ENCODE results near the gene PPP2CA. TPM values are rescaled to one million over a fixed set of nuclear protein-coding genes. Genes with fewer than 3 reads are reported as not detected.

The PPP2CA gene
- total RNA-seq, 4 donors from 2014 or later = 30.4 to 198 (median 147) TPM

DNA sequence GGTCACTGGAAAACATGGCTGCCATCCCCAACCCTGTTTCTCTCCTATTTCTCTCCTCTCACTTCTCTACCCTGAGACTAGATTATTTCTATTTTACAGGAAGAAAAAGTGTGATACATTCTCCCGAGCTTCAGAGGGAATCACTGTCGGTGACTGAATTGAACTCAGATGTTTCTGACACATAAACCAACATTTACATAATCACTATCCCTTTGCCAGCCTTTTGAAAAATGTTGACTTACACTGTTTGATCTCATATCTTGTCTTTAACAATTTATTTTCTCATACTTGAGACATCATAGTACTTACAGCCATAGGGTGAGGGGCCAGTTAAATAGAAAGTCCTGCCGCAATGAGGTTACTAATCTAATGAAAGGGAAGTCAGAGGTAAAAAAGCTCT is 25.1 kb upstream of the PPP2CA start:
- H3K36me3 ChIP-seq = no peaks in the 10 kb centered on the region
- in situ Hi-C loops (cut with MboI; ENCODE audit: low pct_ligation_motif_present in 1 of 4, low pct_unique_long_range_greater_than_20kb in 1 of 4, low sequenced_read_pairs in 3 of 4) (no loop called here), intact Hi-C loops (cut with DNase I; ENCODE audit: low total_unique reads) (no loop called here)
- H3K27ac ChIP-seq = no peak overlapping the region
- no peaks in the 10 kb centered on the region for H3K27me3 ChIP-seq
- H3K4me3 ChIP-seq = no peak overlapping the region
- TF ChIP-seq, protein P1, sequence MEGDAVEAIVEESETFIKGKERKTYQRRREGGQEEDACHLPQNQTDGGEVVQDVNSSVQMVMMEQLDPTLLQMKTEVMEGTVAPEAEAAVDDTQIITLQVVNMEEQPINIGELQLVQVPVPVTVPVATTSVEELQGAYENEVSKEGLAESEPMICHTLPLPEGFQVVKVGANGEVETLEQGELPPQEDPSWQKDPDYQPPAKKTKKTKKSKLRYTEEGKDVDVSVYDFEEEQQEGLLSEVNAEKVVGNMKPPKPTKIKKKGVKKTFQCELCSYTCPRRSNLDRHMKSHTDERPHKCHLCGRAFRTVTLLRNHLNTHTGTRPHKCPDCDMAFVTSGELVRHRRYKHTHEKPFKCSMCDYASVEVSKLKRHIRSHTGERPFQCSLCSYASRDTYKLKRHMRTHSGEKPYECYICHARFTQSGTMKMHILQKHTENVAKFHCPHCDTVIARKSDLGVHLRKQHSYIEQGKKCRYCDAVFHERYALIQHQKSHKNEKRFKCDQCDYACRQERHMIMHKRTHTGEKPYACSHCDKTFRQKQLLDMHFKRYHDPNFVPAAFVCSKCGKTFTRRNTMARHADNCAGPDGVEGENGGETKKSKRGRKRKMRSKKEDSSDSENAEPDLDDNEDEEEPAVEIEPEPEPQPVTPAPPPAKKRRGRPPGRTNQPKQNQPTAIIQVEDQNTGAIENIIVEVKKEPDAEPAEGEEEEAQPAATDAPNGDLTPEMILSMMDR (IDR thresholded peaks at IDR 0.05) = no peak
- TF ChIP-seq POLR2A (IDR thresholded peaks at IDR 0.05) (no peak), POLR2AphosphoS5 (IDR thresholded peaks at IDR 0.05) (no peak), EP300 (IDR thresholded peaks at IDR 0.05; ENCODE audit: low read depth) (no peak)
- DNase-seq = no peak
- no peaks in the 10 kb centered on the region for H3K9me3 ChIP-seq
- 85 to 92% methylated on average over 3 of the region's 3 CpGs for whole genome bisulfite sequencing, 2 donors (ENCODE audit: low coverage in 1 of 2)
- H3K4me1 ChIP-seq = no peaks in the 10 kb centered on the region

DNA sequence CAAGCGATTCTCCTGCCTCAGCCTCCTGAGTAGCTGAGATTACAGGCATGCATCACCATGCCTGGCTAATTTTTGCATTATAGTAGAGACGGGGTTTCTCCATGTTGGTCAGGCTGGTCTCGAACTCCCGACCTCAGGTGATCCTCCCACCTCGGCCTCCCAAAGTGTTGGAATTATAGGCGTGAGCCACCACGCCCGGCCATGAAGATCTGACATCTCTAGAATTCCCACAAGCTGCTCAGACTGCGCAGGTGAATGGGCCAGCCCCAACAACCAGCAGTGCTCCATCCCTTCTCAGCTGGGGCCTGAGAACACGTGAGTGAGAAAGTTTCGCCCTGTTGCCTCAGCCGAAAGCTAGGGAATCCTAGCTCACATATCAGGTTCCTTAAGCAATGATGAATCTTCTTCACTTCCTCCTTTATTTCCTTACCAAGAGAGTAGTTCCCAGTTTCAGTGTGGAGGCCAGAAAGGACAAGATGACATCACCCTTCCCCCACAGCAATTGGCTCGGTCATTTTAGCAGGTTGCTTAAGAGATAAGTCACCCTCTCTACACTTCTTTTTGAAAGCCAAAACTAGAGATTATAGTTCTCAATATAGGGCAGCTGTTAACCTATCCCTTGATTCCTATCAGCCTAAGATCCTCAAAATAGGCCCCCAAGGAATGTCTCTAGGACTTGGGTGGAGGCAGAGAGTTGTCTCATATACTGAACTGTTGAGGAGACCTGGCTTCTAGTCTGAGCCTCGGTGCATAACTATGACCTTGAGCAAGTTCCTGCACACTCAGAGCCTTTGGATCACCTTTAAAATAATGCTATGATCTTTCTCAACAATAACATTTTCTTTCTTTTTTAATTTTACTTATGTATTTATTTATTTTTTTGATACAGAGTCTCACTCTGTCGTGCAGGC is 23.9 kb upstream of the PPP2CA start:
- TF ChIP-seq, protein P1 (IDR thresholded peaks at IDR 0.05) = no peak
- TF ChIP-seq POLR2A (IDR thresholded peaks at IDR 0.05) = no peak
- TF ChIP-seq EP300 (IDR thresholded peaks at IDR 0.05; ENCODE audit: low read depth) = no peak
- no peak for TF ChIP-seq POLR2AphosphoS5 (IDR thresholded peaks at IDR 0.05)
- WGBS, 2 donors (ENCODE audit: low coverage in 1 of 2) = 70 to 92% methylated on average over 2 to 15 of the region's 15 CpGs
- no peak overlapping the region for H3K4me3 ChIP-seq
- peaks cover 0 to 5% (median 0%) of the 10 kb centered on the region in 4 donors for H3K4me1 ChIP-seq
- no peaks in the 10 kb centered on the region for H3K27me3 ChIP-seq
- no peaks in the 10 kb centered on the region for H3K9me3 ChIP-seq
- H3K27ac ChIP-seq = no peak overlapping the region
- in situ Hi-C loops (cut with MboI; ENCODE audit: low pct_ligation_motif_present in 1 of 4, low pct_unique_long_range_greater_than_20kb in 1 of 4, low sequenced_read_pairs in 3 of 4) = no loop called here
- intact Hi-C loops (cut with DNase I; ENCODE audit: low total_unique reads) = no loop called here
- no peaks in the 10 kb centered on the region for H3K36me3 ChIP-seq
- DNase-seq = peak; percentile 10

DNA sequence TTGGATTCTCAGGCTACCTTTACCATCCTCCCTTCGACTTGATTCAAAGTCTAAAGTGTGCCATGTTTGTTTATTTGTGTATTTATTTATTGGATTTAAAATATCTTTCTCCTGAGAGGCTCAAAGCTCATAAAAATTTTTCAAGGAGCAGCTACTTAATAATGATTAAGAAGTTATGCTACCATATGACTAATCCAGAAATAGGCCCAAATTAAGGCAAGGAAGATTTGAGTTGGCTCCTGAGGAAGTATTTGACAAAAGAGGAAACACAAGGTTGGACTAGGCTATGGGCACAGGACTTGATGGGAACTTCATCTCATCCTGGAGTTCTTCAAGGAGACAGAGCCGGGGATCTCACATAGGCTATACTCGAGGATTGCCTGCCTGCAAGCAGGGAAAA is 22.4 kb upstream of the PPP2CA start:
- Histone ChIP-seq H3K4me1 (peaks cover 0 to 5% (median 0%) of the 10 kb centered on the region in 4 donors), H3K9me3 (no peaks in the 10 kb centered on the region), H3K36me3 (no peaks in the 10 kb centered on the region), H3K4me3 (no peak overlapping the region), H3K27ac (no peak overlapping the region), H3K27me3 (no peaks in the 10 kb centered on the region)
- 70 to 85% methylated on average over 3 of the region's 3 CpGs for WGBS, 2 donors (ENCODE audit: low coverage in 1 of 2)
- DNase-seq = no peak
- intact Hi-C loops (cut with DNase I; ENCODE audit: low total_unique reads) = no loop called here
- in situ Hi-C loops (cut with MboI; ENCODE audit: low pct_ligation_motif_present in 1 of 4, low pct_unique_long_range_greater_than_20kb in 1 of 4, low sequenced_read_pairs in 3 of 4) = no loop called here
- TF ChIP-seq, protein P1 (IDR thresholded peaks at IDR 0.05) = no peak
- TF ChIP-seq EP300 (IDR thresholded peaks at IDR 0.05; ENCODE audit: low read depth) (no peak), POLR2A (IDR thresholded peaks at IDR 0.05) (no peak), POLR2AphosphoS5 (IDR thresholded peaks at IDR 0.05) (no peak)

DNA sequence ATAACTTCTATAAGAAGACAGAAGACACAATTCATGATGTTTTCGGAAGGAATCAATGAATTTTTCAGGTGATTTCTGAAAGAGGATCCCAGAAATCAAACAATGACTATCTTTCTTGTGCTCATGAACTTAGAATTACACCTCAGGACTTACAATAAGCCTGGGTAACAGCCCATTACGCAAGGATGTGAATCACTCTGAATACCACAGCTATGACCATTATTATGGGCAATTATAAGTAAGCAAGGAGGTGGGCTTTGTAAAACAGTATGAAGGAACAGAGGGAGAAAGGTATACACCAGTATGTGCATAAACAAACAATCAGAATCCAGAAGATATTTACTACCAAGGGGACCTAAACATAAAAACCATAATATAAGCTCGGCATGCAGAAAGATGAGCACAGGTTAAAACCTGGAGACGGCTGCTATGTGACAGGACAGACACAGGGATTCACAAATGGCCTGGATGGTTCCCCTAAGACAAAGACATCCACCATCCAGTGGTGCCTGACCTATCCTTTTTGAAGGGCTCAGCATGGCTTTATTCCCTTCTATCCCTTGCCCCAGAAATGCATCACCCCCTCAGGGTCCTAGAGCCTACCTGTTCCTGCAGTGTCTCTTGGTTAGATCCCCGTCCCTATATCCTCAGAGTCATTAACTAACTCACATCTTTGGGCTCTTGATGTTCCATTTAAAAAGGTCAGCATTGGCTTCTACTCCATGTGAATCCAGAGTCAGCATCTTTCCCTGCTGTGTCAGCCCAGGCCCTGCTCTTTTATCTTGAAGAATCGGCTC is 21.8 kb upstream of the PPP2CA start:
- no peak for DNase-seq
- H3K9me3 ChIP-seq = no peaks in the 10 kb centered on the region
- H3K4me3 ChIP-seq = no peak overlapping the region
- WGBS, 2 donors (ENCODE audit: low coverage in 1 of 2) = 71 to 88% methylated on average over 5 to 6 of the region's 6 CpGs
- H3K27me3 ChIP-seq = no peaks in the 10 kb centered on the region
- intact Hi-C loops (cut with DNase I; ENCODE audit: low total_unique reads) (no loop called here), in situ Hi-C loops (cut with MboI; ENCODE audit: low pct_ligation_motif_present in 1 of 4, low pct_unique_long_range_greater_than_20kb in 1 of 4, low sequenced_read_pairs in 3 of 4) (no loop called here)
- H3K4me1 ChIP-seq = peaks cover 0 to 5% (median 0%) of the 10 kb centered on the region in 4 donors
- no peaks in the 10 kb centered on the region for H3K36me3 ChIP-seq
- H3K27ac ChIP-seq = no peak overlapping the region
- TF ChIP-seq, protein P1 (IDR thresholded peaks at IDR 0.05) = no peak
- TF ChIP-seq POLR2AphosphoS5 (IDR thresholded peaks at IDR 0.05) (no peak), POLR2A (IDR thresholded peaks at IDR 0.05) (no peak), EP300 (IDR thresholded peaks at IDR 0.05; ENCODE audit: low read depth) (no peak)
